ENCODE measurements around the gene ETNK1. TPM values are rescaled to one million over a fixed set of nuclear protein-coding genes. Genes with fewer than 3 reads are reported as not detected.

The ETNK1 gene
- polyA plus RNA-seq, 1 of the 3 experiments (the other 2 are of a cell fraction), result 7.9 TPM

- Histone ChIP-seq H3F3A (replicated peaks; ENCODE audit: insufficient read depth) (peaks cover 7% of the 10 kb centered on the region), H2AFZ (ENCODE audit: low read depth) (no peak overlapping the region), H3K4me3 (ENCODE audit: low read depth in 2 of 2, low read length in 1 of 2) (no peak overlapping the region), H3K4me1 (ENCODE audit: control insufficient read depth in 1 of 2, insufficient read depth in 2 of 2, low read depth in 1 of 2, low read length in 1 of 2) (peaks cover 0 to 4% of the 10 kb centered on the region in 2 experiments; a peak in 1 of 4 replicates), H3K79me2 (ENCODE audit: insufficient read depth) (no peaks in the 10 kb centered on the region), H3K9me2 (no peaks in the 10 kb centered on the region), H3K9me3 (no peaks in the 10 kb centered on the region), H3K27ac (ENCODE audit: low read depth in 2 of 2, low read length in 1 of 2) (no peak overlapping the region; a peak in 1 of 4 replicates), H3K4me2 (no peak overlapping the region), H3K36me3 (replicated peaks in 1 of 2; ENCODE audit: control insufficient read depth in 1 of 2, insufficient read depth in 2 of 2, low read length in 1 of 2) (peaks cover 30 to 41% of the 10 kb centered on the region in 2 experiments), H4K20me1 (ENCODE audit: insufficient read depth) (no peaks in the 10 kb centered on the region), H3K9ac (no peak overlapping the region), H3K27me3 (ENCODE audit: insufficient read depth) (no peaks in the 10 kb centered on the region)
- ChIA-PET POLR2A (no interaction called here), CTCF (interaction anchor here (1.0 to 1.6 kb wide), 2 partner anchors 12 to 16 kb away, joined by 3 to 7 read pairs; no protein-coding TSS in a partner anchor)
- 99% methylated on average over 6 of the region's 6 CpGs for WGBS (ENCODE audit: low lambda C conversion rate)
- no peak for DNase-seq
- TF ChIP-seq NFIC (IDR thresholded peaks at IDR 0.05; ENCODE audit: borderline replicate concordance), result no peak
- TF ChIP-seq TEAD4 (IDR thresholded peaks at IDR 0.05; ENCODE audit: borderline replicate concordance, insufficient read depth), result no peak
- TF ChIP-seq CHD2 (IDR thresholded peaks at IDR 0.05; ENCODE audit: low read length, partially characterized antibody), result no peak
- TF ChIP-seq RFX5 (IDR thresholded peaks at IDR 0.05; ENCODE audit: low read length), result no peak
- TF ChIP-seq SIN3A (IDR thresholded peaks at IDR 0.05; ENCODE audit: borderline replicate concordance, low read depth, low read length), result no peak
- TF ChIP-seq ELF1 (IDR thresholded peaks at IDR 0.05), result no peak
- TF ChIP-seq TCF12 (IDR thresholded peaks at IDR 0.05), result no peak
- no peak for TF ChIP-seq IRF3 (IDR thresholded peaks at IDR 0.05; ENCODE audit: low read depth, low read length)
- TF ChIP-seq FOXJ3 (CRISPR knock-in tag; IDR thresholded peaks at IDR 0.05), result no peak
- no peak for TF ChIP-seq EZH2phosphoT487 (IDR thresholded peaks at IDR 0.05; ENCODE audit: borderline replicate concordance, low read depth)
- TF ChIP-seq TAF1 (IDR thresholded peaks at IDR 0.05; ENCODE audit: borderline replicate concordance, low read depth, low read length), result no peak
- no peak for TF ChIP-seq MXI1 (IDR thresholded peaks at IDR 0.05; ENCODE audit: low read depth, low read length)
- no peak for TF ChIP-seq MEF2A (IDR thresholded peaks at IDR 0.05; ENCODE audit: borderline replicate concordance, low read depth)
- no peak for TF ChIP-seq YY1 (IDR thresholded peaks at IDR 0.05; ENCODE audit: low read depth)
- no peak for TF ChIP-seq GATA2 (CRISPR knock-in tag; IDR thresholded peaks at IDR 0.05)
- TF ChIP-seq GABPA (IDR thresholded peaks at IDR 0.05; ENCODE audit: low read depth), result no peak
- no peak for TF ChIP-seq FOXM1 (IDR thresholded peaks at IDR 0.05; ENCODE audit: low read depth)
- no peak for TF ChIP-seq SMC3 (IDR thresholded peaks at IDR 0.05; ENCODE audit: low read depth, low read length)
- no peak for TF ChIP-seq NRF1 (IDR thresholded peaks at IDR 0.05; ENCODE audit: low read depth, low read length)
Observed at GRCh38 chr12:22668441-22668840, 43.5 kb downstream of the ETNK1 start.

DNA sequence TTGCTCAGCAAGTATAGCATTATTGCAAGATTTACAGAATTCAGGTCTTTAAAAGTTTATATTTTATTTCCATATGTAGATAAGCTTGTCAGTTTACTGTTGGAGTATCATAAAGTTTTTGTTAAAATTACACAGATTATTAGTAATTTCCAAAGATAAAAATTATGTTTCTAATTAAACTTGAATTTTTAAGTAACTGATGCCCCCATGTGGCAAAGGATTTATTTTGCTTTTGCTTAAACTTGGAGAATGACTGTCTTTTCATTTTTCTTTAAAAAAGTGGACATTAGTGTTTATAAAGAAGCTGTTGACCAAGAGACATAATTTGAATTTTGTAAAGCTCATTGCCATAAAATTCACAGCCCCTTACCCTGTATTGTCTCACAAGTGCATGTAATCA lies 45.8 kb downstream of the ETNK1 start:
- no peak overlapping the region for H3K4me2 ChIP-seq
- H3K4me1 ChIP-seq (ENCODE audit: control insufficient read depth in 1 of 2, insufficient read depth in 2 of 2, low read depth in 1 of 2, low read length in 1 of 2), result peaks cover 0 to 5% of the 10 kb centered on the region in 2 experiments; a peak in 1 of 4 replicates
- H3K9ac ChIP-seq, result no peak overlapping the region
- no peaks in the 10 kb centered on the region for H4K20me1 ChIP-seq (ENCODE audit: insufficient read depth)
- TF ChIP-seq ELF1 (IDR thresholded peaks at IDR 0.05) (no peak), SMC3 (IDR thresholded peaks at IDR 0.05; ENCODE audit: low read depth, low read length) (no peak), RAD21 (IDR thresholded peaks at IDR 0.05; ENCODE audit: low read length) (peak; percentile 43)
- TF ChIP-seq, protein P1, sequence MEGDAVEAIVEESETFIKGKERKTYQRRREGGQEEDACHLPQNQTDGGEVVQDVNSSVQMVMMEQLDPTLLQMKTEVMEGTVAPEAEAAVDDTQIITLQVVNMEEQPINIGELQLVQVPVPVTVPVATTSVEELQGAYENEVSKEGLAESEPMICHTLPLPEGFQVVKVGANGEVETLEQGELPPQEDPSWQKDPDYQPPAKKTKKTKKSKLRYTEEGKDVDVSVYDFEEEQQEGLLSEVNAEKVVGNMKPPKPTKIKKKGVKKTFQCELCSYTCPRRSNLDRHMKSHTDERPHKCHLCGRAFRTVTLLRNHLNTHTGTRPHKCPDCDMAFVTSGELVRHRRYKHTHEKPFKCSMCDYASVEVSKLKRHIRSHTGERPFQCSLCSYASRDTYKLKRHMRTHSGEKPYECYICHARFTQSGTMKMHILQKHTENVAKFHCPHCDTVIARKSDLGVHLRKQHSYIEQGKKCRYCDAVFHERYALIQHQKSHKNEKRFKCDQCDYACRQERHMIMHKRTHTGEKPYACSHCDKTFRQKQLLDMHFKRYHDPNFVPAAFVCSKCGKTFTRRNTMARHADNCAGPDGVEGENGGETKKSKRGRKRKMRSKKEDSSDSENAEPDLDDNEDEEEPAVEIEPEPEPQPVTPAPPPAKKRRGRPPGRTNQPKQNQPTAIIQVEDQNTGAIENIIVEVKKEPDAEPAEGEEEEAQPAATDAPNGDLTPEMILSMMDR (IDR thresholded peaks at IDR 0.05), result peak; percentile 63
- TF ChIP-seq, protein P2, sequence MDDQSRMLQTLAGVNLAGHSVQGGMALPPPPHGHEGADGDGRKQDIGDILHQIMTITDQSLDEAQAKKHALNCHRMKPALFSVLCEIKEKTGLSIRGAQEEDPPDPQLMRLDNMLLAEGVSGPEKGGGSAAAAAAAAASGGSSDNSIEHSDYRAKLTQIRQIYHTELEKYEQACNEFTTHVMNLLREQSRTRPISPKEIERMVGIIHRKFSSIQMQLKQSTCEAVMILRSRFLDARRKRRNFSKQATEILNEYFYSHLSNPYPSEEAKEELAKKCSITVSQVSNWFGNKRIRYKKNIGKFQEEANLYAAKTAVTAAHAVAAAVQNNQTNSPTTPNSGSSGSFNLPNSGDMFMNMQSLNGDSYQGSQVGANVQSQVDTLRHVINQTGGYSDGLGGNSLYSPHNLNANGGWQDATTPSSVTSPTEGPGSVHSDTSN (IDR thresholded peaks at IDR 0.05), result no peak
- no peak overlapping the region for H2AFZ ChIP-seq (ENCODE audit: low read depth)
- H3K9me2 ChIP-seq, result no peaks in the 10 kb centered on the region
- ChIA-PET POLR2A (no interaction called here), CTCF (interaction anchor here (0.7 to 3.1 kb wide), 11 partner anchors 10 to 227 kb away, joined by 3 to 19 read pairs (median 4); partner anchors contain the start of gene ETNK1)
- H3K4me3 ChIP-seq (ENCODE audit: low read depth in 2 of 2, low read length in 1 of 2), result no peak overlapping the region
- no peak for DNase-seq
- peaks cover 30 to 43% of the 10 kb centered on the region in 2 experiments for H3K36me3 ChIP-seq (replicated peaks in 1 of 2; ENCODE audit: control insufficient read depth in 1 of 2, insufficient read depth in 2 of 2, low read length in 1 of 2)
- H3K27me3 ChIP-seq (ENCODE audit: insufficient read depth), result no peaks in the 10 kb centered on the region
- H3K27ac ChIP-seq (ENCODE audit: low read depth in 2 of 2, low read length in 1 of 2), result no peak overlapping the region
- H3K9me3 ChIP-seq, result no peaks in the 10 kb centered on the region
- peaks cover 7% of the 10 kb centered on the region for H3F3A ChIP-seq (replicated peaks; ENCODE audit: insufficient read depth)
- H3K79me2 ChIP-seq (ENCODE audit: insufficient read depth), result no peaks in the 10 kb centered on the region

All from SK-N-SH (cell line).